ENCODE measurements around the gene KATNB1. TPM values are rescaled to one million over a fixed set of nuclear protein-coding genes. Genes with fewer than 3 reads are reported as not detected.

Gene KATNB1
- total and polyA plus RNA-seq, 2 donors (not counting 1 experiment from before 2014, with no cell fraction given) = 6.7 to 15.2 TPM

DNA sequence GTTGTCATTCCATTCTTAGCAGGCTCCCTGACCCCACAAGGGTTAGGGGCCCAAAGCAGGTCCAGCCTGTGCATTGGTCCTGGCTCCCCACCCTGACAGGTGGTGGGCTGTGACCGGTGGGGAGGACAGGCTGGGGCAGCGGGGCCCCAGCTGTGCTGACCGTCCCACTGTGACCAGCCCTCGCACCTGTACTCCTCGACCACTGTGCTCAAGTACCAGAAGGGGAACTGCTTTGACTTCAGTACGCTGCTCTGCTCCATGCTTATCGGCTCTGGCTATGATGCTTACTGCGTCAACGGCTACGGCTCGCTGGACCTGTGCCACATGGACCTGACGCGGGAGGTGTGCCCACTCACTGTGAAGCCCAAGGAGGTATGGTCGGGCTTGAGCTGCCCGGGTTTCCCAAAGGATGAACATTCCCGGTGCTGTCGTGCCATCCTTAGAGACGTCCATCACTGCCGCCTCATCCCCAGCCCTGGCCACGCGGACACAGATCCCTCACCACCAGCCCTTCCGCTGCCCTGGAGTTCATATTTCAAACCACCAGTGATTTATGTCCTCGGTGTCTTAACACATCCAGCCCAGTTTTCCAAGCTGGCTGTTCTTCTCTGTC is 33.7 kb upstream of the KATNB1 start:
- Histone ChIP-seq H2AFZ (ENCODE audit: low read length) (no peak overlapping the region), H3K9ac (ENCODE audit: insufficient read depth, low read length) (no peak overlapping the region), H3K27me3 (ENCODE audit: control insufficient read depth, insufficient read depth, low read length) (peaks cover 2% of the 10 kb centered on the region), H3K4me1 (ENCODE audit: control insufficient read depth, extremely low read depth, insufficient read depth, low read length) (no peaks in the 10 kb centered on the region), H3K4me3 (replicated peaks in 1 of 4; ENCODE audit: control extremely low read depth in 1 of 4, insufficient read depth in 1 of 4, low read depth in 3 of 4, low read length in 4 of 4) (no peak overlapping the region), H3K27ac (ENCODE audit: insufficient read depth, low read length) (no peak overlapping the region), H3K9me3 (ENCODE audit: control insufficient read depth, insufficient read depth, low read depth, low read length) (no peaks in the 10 kb centered on the region), H4K20me1 (ENCODE audit: control insufficient read depth, extremely low read depth, insufficient read depth, low read length) (no peaks in the 10 kb centered on the region), H3K79me2 (ENCODE audit: control insufficient read depth, insufficient read depth, low read length) (no peaks in the 10 kb centered on the region), H3K36me3 (ENCODE audit: control insufficient read depth, insufficient read depth, low read length) (no peaks in the 10 kb centered on the region), H3K4me2 (ENCODE audit: extremely low read depth, insufficient read depth, low read length) (no peak overlapping the region)
- DNase-seq (ENCODE audit: low read depth in 2 of 2) = no peak
- no peak for TF ChIP-seq CTCF (conservative IDR thresholded peaks at IDR 0.05 in 1 of 2, IDR thresholded peaks at IDR 0.05 in 1 of 2; ENCODE audit: low read depth in 1 of 2, low read length in 2 of 2)
- TF ChIP-seq EZH2 (IDR thresholded peaks at IDR 0.05; ENCODE audit: low read length, missing control alignments) = no peak

GRCh38 chr16:57703416-57704010 is 32.1 kb upstream of the KATNB1 start:
- H3K27ac ChIP-seq (ENCODE audit: insufficient read depth, low read length) = no peak overlapping the region
- H3K4me1 ChIP-seq (ENCODE audit: control insufficient read depth, extremely low read depth, insufficient read depth, low read length) = no peaks in the 10 kb centered on the region
- no peak for DNase-seq (ENCODE audit: low read depth in 2 of 2)
- H3K9ac ChIP-seq (ENCODE audit: insufficient read depth, low read length) = no peak overlapping the region
- H3K79me2 ChIP-seq (ENCODE audit: control insufficient read depth, insufficient read depth, low read length) = no peaks in the 10 kb centered on the region
- no peak overlapping the region for H2AFZ ChIP-seq (ENCODE audit: low read length)
- TF ChIP-seq EZH2 (IDR thresholded peaks at IDR 0.05; ENCODE audit: low read length, missing control alignments) = no peak
- TF ChIP-seq CTCF (conservative IDR thresholded peaks at IDR 0.05 in 1 of 2, IDR thresholded peaks at IDR 0.05 in 1 of 2; ENCODE audit: low read depth in 1 of 2, low read length in 2 of 2) = no peak
- no peak overlapping the region for H3K4me3 ChIP-seq (replicated peaks in 1 of 4; ENCODE audit: control extremely low read depth in 1 of 4, insufficient read depth in 1 of 4, low read depth in 3 of 4, low read length in 4 of 4)
- no peaks in the 10 kb centered on the region for H4K20me1 ChIP-seq (ENCODE audit: control insufficient read depth, extremely low read depth, insufficient read depth, low read length)
- peaks cover 2% of the 10 kb centered on the region for H3K27me3 ChIP-seq (ENCODE audit: control insufficient read depth, insufficient read depth, low read length)
- H3K4me2 ChIP-seq (ENCODE audit: extremely low read depth, insufficient read depth, low read length) = no peak overlapping the region
- no peaks in the 10 kb centered on the region for H3K36me3 ChIP-seq (ENCODE audit: control insufficient read depth, insufficient read depth, low read length)
- no peaks in the 10 kb centered on the region for H3K9me3 ChIP-seq (ENCODE audit: control insufficient read depth, insufficient read depth, low read depth, low read length)

- H3K4me3 ChIP-seq (replicated peaks in 1 of 4; ENCODE audit: control extremely low read depth in 1 of 4, insufficient read depth in 1 of 4, low read depth in 3 of 4, low read length in 4 of 4) = no peak overlapping the region
- no peaks in the 10 kb centered on the region for H3K36me3 ChIP-seq (ENCODE audit: control insufficient read depth, insufficient read depth, low read length)
- H4K20me1 ChIP-seq (ENCODE audit: control insufficient read depth, extremely low read depth, insufficient read depth, low read length) = no peaks in the 10 kb centered on the region
- TF ChIP-seq EZH2 (IDR thresholded peaks at IDR 0.05; ENCODE audit: low read length, missing control alignments) (no peak), CTCF (conservative IDR thresholded peaks at IDR 0.05 in 1 of 2, IDR thresholded peaks at IDR 0.05 in 1 of 2; ENCODE audit: low read depth in 1 of 2, low read length in 2 of 2) (no peak)
- no peaks in the 10 kb centered on the region for H3K4me1 ChIP-seq (ENCODE audit: control insufficient read depth, extremely low read depth, insufficient read depth, low read length)
- no peak overlapping the region for H3K4me2 ChIP-seq (ENCODE audit: extremely low read depth, insufficient read depth, low read length)
- no peak overlapping the region for H2AFZ ChIP-seq (ENCODE audit: low read length)
- H3K9ac ChIP-seq (ENCODE audit: insufficient read depth, low read length) = no peak overlapping the region
- no peak for DNase-seq (ENCODE audit: low read depth in 2 of 2)
- no peak overlapping the region for H3K27ac ChIP-seq (ENCODE audit: insufficient read depth, low read length)
- no peaks in the 10 kb centered on the region for H3K9me3 ChIP-seq (ENCODE audit: control insufficient read depth, insufficient read depth, low read depth, low read length)
- H3K27me3 ChIP-seq (ENCODE audit: control insufficient read depth, insufficient read depth, low read length) = peaks cover 2% of the 10 kb centered on the region
- H3K79me2 ChIP-seq (ENCODE audit: control insufficient read depth, insufficient read depth, low read length) = no peaks in the 10 kb centered on the region
Measured at GRCh38 chr16:57704011-57704904, 31.3 kb upstream of the KATNB1 start.
